Measurements from ENCODE around the gene LRIG1. TPM values are rescaled to one million over a fixed set of nuclear protein-coding genes. Genes with fewer than 3 reads are reported as not detected.

The LRIG1 gene
- total and polyA plus RNA-seq, 7 donors: 4.2 to 226 (median 150) TPM

GRCh38 chr3:66383023-66383422 lies 117.8 kb downstream of the LRIG1 start:
- intact Hi-C loops (cut with DNase I): no loop called here
- no peaks in the 10 kb centered on the region for H3K9me3 ChIP-seq
- peak overlapping the region in 3 of 4 donors; percentile 48 to 76 (median 72) for H3K27ac ChIP-seq

GRCh38 chr3:66382142-66382541 lies 118.7 kb downstream of the LRIG1 start:
- TF ChIP-seq POLR2AphosphoS5 (IDR thresholded peaks at IDR 0.05) (no peak), EP300 (IDR thresholded peaks at IDR 0.05) (no peak), POLR2A (IDR thresholded peaks at IDR 0.05) (no peak), CTCF (IDR thresholded peaks at IDR 0.05) (no peak)
- H3K36me3 ChIP-seq: peaks cover 72 to 97% (median 91%) of the 10 kb centered on the region in 4 donors
- peak overlapping the region in 3 of 4 donors; percentile 48 to 76 (median 72) for H3K27ac ChIP-seq
- no peaks in the 10 kb centered on the region for H3K27me3 ChIP-seq
- H3K4me1 ChIP-seq: peaks cover 0 to 27% (median 21%) of the 10 kb centered on the region in 4 donors
- intact Hi-C loops (cut with DNase I): no loop called here
- no peak for DNase-seq
- H3K9me3 ChIP-seq: no peaks in the 10 kb centered on the region
- no peak overlapping the region for H3K4me3 ChIP-seq
- WGBS, 2 donors: 93 to 96% methylated on average over 10 of the region's 10 CpGs

More at GRCh38 chr3:66383023-66383422, 117.8 kb downstream of the LRIG1 start:
- peaks cover 67 to 91% (median 90%) of the 10 kb centered on the region in 4 donors for H3K36me3 ChIP-seq
- no peaks in the 10 kb centered on the region for H3K27me3 ChIP-seq
- DNase-seq: no peak
- WGBS, 2 donors: 92 to 96% methylated on average over 18 of the region's 18 CpGs
- H3K4me3 ChIP-seq: no peak overlapping the region
- H3K4me1 ChIP-seq: peaks cover 0 to 21% (median 14%) of the 10 kb centered on the region in 4 donors
- TF ChIP-seq CTCF (IDR thresholded peaks at IDR 0.05) (no peak), POLR2AphosphoS5 (IDR thresholded peaks at IDR 0.05) (no peak), EP300 (IDR thresholded peaks at IDR 0.05) (no peak), POLR2A (IDR thresholded peaks at IDR 0.05) (no peak)

GRCh38 chr3:66381626-66382025 lies 119.2 kb downstream of the LRIG1 start:
- no peaks in the 10 kb centered on the region for H3K9me3 ChIP-seq
- H3K27ac ChIP-seq: peak overlapping the region in 3 of 4 donors; percentile 48 to 76 (median 72)
- peak in 1 of 4 donors; percentile 9 for TF ChIP-seq EP300 (IDR thresholded peaks at IDR 0.05)
- TF ChIP-seq POLR2AphosphoS5 (IDR thresholded peaks at IDR 0.05): peak in 2 of 4 donors; percentile 25 to 34
- TF ChIP-seq POLR2A (IDR thresholded peaks at IDR 0.05): no peak
- TF ChIP-seq CTCF (IDR thresholded peaks at IDR 0.05): no peak
- peak; percentile 84 for DNase-seq
- WGBS, 2 donors: 82 to 89% methylated on average over 7 of the region's 7 CpGs
- H3K27me3 ChIP-seq: no peaks in the 10 kb centered on the region
- intact Hi-C loops (cut with DNase I): no loop called here
- H3K4me3 ChIP-seq: no peak overlapping the region
- H3K36me3 ChIP-seq: peaks cover 72 to 99% (median 87%) of the 10 kb centered on the region in 4 donors
- H3K4me1 ChIP-seq: peaks cover 0 to 32% (median 24%) of the 10 kb centered on the region in 4 donors

- intact Hi-C loops (cut with DNase I): no loop called here
- no peaks in the 10 kb centered on the region for H3K9me3 ChIP-seq
- 92 to 95% methylated on average over 26 of the region's 26 CpGs for whole genome bisulfite sequencing, 2 donors
- H3K4me3 ChIP-seq: no peak overlapping the region
- no peaks in the 10 kb centered on the region for H3K27me3 ChIP-seq
- TF ChIP-seq POLR2AphosphoS5 (IDR thresholded peaks at IDR 0.05): peak in 1 of 4 donors; percentile 12
- no peak for TF ChIP-seq EP300 (IDR thresholded peaks at IDR 0.05)
- no peak for TF ChIP-seq CTCF (IDR thresholded peaks at IDR 0.05)
- DNase-seq: peak; percentile 66
- H3K36me3 ChIP-seq: peaks cover 60 to 99% (median 75%) of the 10 kb centered on the region in 4 donors
- H3K4me1 ChIP-seq: peaks cover 0 to 36% (median 27%) of the 10 kb centered on the region in 4 donors
- H3K27ac ChIP-seq: peak overlapping the region in 3 of 4 donors; percentile 33 to 76 (median 72)
These were observed 120.5 kb downstream of the LRIG1 start for GRCh38 chr3:66380200-66380932.

Data from sigmoid colon (tissue), 7 donors.